Astrocyte of the spinal cord (primary cell): ENCODE results near the gene HIF3A.

Source experiments
- DNase-seq: peaks from one replicate; pipeline ENCODE4 v3.0.0; 2011; ENCODE audit warnings: low read depth, low spot score
- H3K4me3 ChIP-seq: 2 replicates; pipeline ENCODE4 v1.5.1; 2011; ENCODE audit warnings: low read depth, mild to moderate bottlenecking, low read length, moderate library complexity
- in situ Hi-C: cut with HindIII; loops from 2 replicates; pipeline ENCODE4 v1.10.0; 2017; ENCODE audit warnings: low sequenced_read_pairs
- TF ChIP-seq, protein P1 (sequence below): IDR thresholded peaks from 2 replicates; pipeline ENCODE4 v1.5.1; 2012; ENCODE audit warnings: low read depth, mild to moderate bottlenecking, low read length, inconsistent platforms

Gene HIF3A

DNA sequence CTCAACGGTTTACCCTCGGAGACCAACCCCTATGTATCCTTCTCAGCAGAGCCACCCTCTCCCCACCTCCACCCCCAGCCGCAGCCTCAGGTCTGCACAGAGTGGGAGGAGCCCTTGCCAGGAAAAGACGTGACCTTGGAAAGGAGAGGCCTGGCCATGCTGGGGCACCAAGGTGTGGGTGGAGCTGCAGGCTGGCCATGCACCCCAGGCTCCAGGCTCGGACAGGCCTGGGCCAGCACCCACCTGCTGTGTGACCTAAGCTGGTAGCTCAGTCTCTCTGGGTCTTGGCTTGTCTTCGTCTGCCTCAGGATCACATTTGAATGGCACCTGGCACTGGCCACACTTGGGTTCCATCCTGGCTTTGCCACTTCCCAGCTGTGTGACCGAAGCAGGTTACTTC lies 87.0 kb downstream of the HIF3A start:
- H3K4me3 ChIP-seq, result no peak overlapping the region
- TF ChIP-seq, protein P1, sequence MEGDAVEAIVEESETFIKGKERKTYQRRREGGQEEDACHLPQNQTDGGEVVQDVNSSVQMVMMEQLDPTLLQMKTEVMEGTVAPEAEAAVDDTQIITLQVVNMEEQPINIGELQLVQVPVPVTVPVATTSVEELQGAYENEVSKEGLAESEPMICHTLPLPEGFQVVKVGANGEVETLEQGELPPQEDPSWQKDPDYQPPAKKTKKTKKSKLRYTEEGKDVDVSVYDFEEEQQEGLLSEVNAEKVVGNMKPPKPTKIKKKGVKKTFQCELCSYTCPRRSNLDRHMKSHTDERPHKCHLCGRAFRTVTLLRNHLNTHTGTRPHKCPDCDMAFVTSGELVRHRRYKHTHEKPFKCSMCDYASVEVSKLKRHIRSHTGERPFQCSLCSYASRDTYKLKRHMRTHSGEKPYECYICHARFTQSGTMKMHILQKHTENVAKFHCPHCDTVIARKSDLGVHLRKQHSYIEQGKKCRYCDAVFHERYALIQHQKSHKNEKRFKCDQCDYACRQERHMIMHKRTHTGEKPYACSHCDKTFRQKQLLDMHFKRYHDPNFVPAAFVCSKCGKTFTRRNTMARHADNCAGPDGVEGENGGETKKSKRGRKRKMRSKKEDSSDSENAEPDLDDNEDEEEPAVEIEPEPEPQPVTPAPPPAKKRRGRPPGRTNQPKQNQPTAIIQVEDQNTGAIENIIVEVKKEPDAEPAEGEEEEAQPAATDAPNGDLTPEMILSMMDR, result no peak
- in situ Hi-C loops, result no loop called here
- DNase-seq, result no peak

DNA sequence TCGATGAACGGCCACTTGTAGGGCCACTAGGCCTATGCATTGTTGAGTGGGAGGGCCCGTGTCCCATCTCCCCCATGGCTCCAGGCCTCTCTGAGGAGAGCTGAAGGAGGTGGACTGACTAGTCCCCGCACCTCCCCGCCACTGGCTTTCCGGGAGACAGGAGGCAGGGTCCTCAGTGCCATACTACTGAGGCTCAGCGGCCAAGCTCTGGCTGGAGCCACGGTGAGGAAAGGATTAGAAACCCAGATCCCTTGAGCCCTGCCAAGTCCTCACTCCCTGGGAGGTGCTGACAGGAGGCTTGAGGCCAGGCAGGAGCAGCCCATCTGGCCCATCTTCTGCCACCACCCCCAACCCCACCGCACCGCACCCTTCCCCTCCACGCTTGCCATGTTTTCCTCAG lies 87.6 kb downstream of the HIF3A start:
- TF ChIP-seq, protein P1, result no peak
- no peak for DNase-seq
- no peak overlapping the region for H3K4me3 ChIP-seq
- in situ Hi-C loops, result no loop called here

DNA sequence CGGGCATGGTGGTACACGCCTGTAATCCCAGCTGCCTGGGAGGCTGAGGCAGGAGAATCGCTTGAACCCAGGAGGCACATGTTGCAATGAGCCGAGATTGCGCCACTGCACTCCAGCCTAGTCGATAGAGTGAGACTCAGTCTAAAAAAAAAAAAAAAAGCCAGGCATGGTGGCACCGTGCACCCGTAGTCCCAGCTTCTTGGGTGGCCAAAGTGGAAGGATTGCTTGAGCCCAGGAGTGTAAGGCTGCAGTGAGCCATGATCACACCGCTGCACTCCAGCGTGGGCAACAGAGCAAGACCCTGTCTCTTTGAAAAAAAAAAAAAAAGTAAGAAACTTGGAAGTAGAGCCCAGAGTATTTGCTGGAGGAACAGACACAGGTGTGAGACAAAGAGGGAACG lies 88.8 kb downstream of the HIF3A start:
- in situ Hi-C loops, result no loop called here
- DNase-seq, result no peak
- TF ChIP-seq, protein P1, result no peak
- no peak overlapping the region for H3K4me3 ChIP-seq

DNA sequence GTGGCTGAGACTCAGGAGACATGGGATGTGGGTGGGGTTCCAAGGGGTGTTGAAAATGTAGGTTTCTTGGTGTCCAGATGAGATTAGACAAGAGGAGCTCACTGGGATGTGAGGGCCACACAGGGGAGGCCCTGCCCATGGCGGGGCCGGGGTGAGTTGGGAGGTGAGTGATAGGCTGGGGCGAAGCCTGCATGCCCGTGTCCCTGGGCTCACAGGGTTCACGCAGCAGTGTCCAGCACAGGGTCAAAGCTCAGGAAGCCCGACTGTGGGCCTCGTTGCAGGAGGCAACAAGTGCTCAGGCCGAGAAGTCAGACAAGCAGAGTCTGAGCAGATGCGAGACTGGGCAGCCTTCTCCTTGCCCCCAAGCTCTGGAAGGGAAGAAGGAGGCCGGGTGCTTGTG lies 89.3 kb downstream of the HIF3A start:
- TF ChIP-seq, protein P1, result no peak

DNA sequence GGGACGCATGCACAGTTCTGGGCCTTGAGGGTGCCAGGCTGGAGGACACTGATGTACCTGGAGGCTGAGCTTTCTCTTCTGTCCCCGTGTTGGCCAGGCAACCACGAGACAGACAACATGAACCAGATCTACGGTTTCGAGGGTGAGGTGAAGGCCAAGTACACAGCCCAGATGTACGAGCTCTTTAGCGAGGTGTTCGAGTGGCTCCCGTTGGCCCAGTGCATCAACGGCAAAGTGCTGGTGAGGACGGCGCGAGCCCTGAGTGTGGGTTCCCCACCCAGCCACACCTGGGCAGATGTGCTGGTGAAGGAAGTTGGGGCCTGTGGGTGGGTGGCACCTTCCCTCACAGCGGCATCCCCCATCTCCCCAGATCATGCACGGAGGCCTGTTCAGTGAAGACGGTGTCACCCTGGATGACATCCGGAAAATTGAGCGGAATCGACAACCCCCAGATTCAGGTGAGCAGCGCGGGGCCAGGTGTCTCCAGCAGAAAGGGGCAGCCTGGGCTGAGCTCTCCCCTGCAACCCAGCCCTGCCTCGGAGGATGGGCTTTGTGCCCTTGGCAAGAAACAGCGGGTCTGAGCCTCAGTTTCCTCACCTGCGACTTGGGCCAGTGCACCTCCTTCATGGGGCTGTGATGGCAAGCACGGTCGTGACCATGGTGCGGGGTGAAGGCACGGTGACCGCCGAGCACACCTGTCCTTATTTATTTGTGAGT lies 90.3 kb downstream of the HIF3A start:
- no peak overlapping the region for H3K4me3 ChIP-seq
- DNase-seq, result no peak
- TF ChIP-seq, protein P1, result no peak
- in situ Hi-C loops, result no loop called here

More for the DNA sequence above, 89.3 kb downstream of the HIF3A start:
- no peak overlapping the region for H3K4me3 ChIP-seq
- in situ Hi-C loops, result no loop called here
- no peak for DNase-seq

DNA sequence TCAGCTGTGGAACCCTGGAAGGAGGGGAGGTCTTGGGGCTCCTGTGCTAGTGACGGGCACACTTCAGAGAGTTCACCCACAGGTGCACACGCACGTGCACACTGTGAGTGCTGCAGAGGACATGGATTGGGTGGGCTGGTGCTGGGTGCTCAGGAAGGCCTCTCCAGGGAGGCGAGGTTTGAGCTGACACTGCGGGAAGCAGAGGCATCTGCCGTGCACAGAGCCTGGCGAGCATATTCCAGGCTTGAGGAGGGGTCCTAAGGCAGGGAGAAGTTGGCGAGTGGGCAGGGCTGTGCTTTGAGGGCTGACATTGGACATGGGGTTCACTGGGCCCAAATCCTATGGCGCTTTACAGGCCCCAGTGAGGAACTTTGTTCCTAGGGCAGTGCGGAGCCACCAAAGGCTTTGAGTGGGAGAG lies 90.9 kb downstream of the HIF3A start:
- in situ Hi-C loops, result no loop called here
- no peak overlapping the region for H3K4me3 ChIP-seq
- DNase-seq, result no peak
- TF ChIP-seq, protein P1, result no peak
